GM12878 (cell line): ENCODE results near the gene ANKRD23. TPM values are rescaled to one million over a fixed set of nuclear protein-coding genes. Genes with fewer than 3 reads are reported as not detected.
"Not testable (repeated sequence)": the region's sequence is repeated elsewhere in the genome, so short reads cannot be mapped to it uniquely, and the experiment has no call there.

Experiments used
- ATAC-seq: fragments of 200-7000 bp; cut with Tn5 transposase; 3 replicates; pipeline ENCODE4 v1.9.1; 2020; ENCODE audit warnings: mild to moderate bottlenecking, moderate library complexity
- BruUV-seq: library from RNA; stranded (reverse); fragments of 400-500 nt; replicated peaks from 2 replicates; lab custom pipeline; 2021; lab: Mats Ljungman, UMichigan
- CTCF ChIA-PET: fragments of 300-600 bp; sonication (Branson Sonifier 250); formaldehyde crosslinking; extraction: SDS; loops from one replicate; lab custom pipeline; 2021; ENCODE audit warnings: inconsistent platforms; lab: Yijun Ruan, JAX
- POLR2A ChIA-PET: fragments of 350-600 bp; formaldehyde crosslinking; extraction: SDS; loops from one replicate; lab custom pipeline; 2021; ENCODE audit warnings: inconsistent platforms; lab: Charles Lee
- RAD21 ChIA-PET: fragments of 300-600 bp; sonication (Branson Sonifier 250); formaldehyde crosslinking; loops from one replicate; lab custom pipeline; 2023; ENCODE audit warnings: antibody characterized with exemption; ENCODE audit not compliant: unreplicated experiment; lab: Charles Lee
- SMC1A ChIA-PET: fragments of 300-600 bp; sonication (Branson Sonifier 250); formaldehyde crosslinking; loops from one replicate; lab custom pipeline; 2023; ENCODE audit not compliant: unreplicated experiment, uncharacterized antibody; lab: Charles Lee
- DNase-seq: peaks from one replicate; pipeline ENCODE4 v3.0.0-alpha.2; 2011; ENCODE audit warnings: low read depth, low spot score
- FAIRE-seq: peaks from 3 replicates; lab custom pipeline; 2011; peaks lifted over from hg19 to GRCh38; lab: Jason Lieb, UNC
- H2AFZ ChIP-seq: 2 replicates; pipeline ENCODE4 v1.6.0; 2011; ENCODE audit warnings: low read depth, low read length, control low read depth; ENCODE audit not compliant: control insufficient read depth
- H3K27ac ChIP-seq: 2 replicates; pipeline ENCODE4 v1.5.1; 2011; ENCODE audit warnings: control low read depth; ENCODE audit not compliant: control insufficient read depth, insufficient read depth
- H3K27me3 ChIP-seq, 2 experiments: replicated peaks in 1 of 2; 2 replicates each; pipeline versions ENCODE4 v1.6.0 to v1.6.1; 2011; ENCODE audit warnings: low read length in 1 of 2; ENCODE audit not compliant: control insufficient read depth in 2 of 2, insufficient read depth in 2 of 2
- H3K36me3 ChIP-seq, 2 experiments: 2 replicates each; pipeline ENCODE4 v1.5.1; 2011; ENCODE audit warnings: low read length in 1 of 2; ENCODE audit not compliant: control insufficient read depth in 2 of 2, insufficient read depth in 2 of 2
- H3K4me1 ChIP-seq: 2 replicates; pipeline ENCODE4 v1.6.1; 2011; ENCODE audit warnings: mild to moderate bottlenecking, low read length, moderate library complexity, mixed read lengths; ENCODE audit not compliant: control insufficient read depth, insufficient read depth
- H3K4me2 ChIP-seq: 2 replicates; pipeline ENCODE4 v1.6.0; 2011; ENCODE audit warnings: control low read depth; ENCODE audit not compliant: control insufficient read depth, insufficient read depth
- H3K4me3 ChIP-seq: fragments of 200-600 bp; sonication (generic); 2 replicates; pipeline ENCODE4 v1.5.1; 2016
- H3K79me2 ChIP-seq: 2 replicates; pipeline ENCODE4 v1.6.0; 2011; ENCODE audit warnings: low read length; ENCODE audit not compliant: control insufficient read depth, insufficient read depth
- H3K9ac ChIP-seq: 2 replicates; pipeline ENCODE4 v1.8.0; 2011; ENCODE audit warnings: low read length, control low read depth, mixed read lengths; ENCODE audit not compliant: control insufficient read depth, insufficient read depth
- H3K9me3 ChIP-seq: replicated peaks from 3 replicates; pipeline ENCODE4 v1.5.1; 2011; ENCODE audit warnings: mild to moderate bottlenecking, low read length; ENCODE audit not compliant: control insufficient read depth, insufficient read depth
- H4K20me1 ChIP-seq: 2 replicates; pipeline ENCODE4 v1.6.0; 2011; ENCODE audit not compliant: control insufficient read depth, insufficient read depth
- NFIC ChIP-seq: IDR thresholded peaks from 2 replicates; pipeline ENCODE4 v1.6.1; 2012; ENCODE audit warnings: low read depth, mild to moderate bottlenecking, inconsistent platforms, low read length, moderate library complexity
- WGBS: methylation state at CpG from one replicate; pipeline ENCODE4 v1.1.6; 2016; ENCODE audit warnings: low lambda C conversion rate; ENCODE audit not compliant: insufficient replicate concordance, insufficient coverage; ENCODE audit errors: missing lambda C conversion rate; 5-methylcytosine and 5-hydroxymethylcytosine counted together
- in situ Hi-C: fragments of 300-500 bp; cut with MboI; formaldehyde crosslinking; loops from 9 replicates; pipeline ENCODE4 v1.14.3; 2018; ENCODE audit warnings: mixed read lengths
- intact Hi-C: fragments of 100-400 bp; cut with micrococcal nuclease; formaldehyde crosslinking; loops from one replicate; pipeline ENCODE4 v1.14.2; 2022; ENCODE audit not compliant: unreplicated experiment
- polyA plus RNA-seq, 11 experiments: library from polyadenylated mRNA; depleted of rRNA in 4 of 11; unstranded in 6 of 11; stranded (reverse) in 5 of 11; fragments of >200 nt; fragmentation: Nextera tagmentation in 4 of 11; fragmentation: Illumina TruSeq in 1 of 11; extraction: Ambion mirVana in 4 of 11; extraction: Trizol in 1 of 11; gene quantifications; 1 replicate in 1 of 11; 2 replicates in 10 of 11; pipeline versions ENCODE4 v1.2.1 to v1.2.3, GENCODE V29; 2011 to 2016; ENCODE audit warnings: inconsistent platforms in 2 of 11, missing spikeins in 2 of 11, low read depth in 1 of 11
- total RNA-seq, 4 experiments: library from RNA; depleted of rRNA in 3 of 4; stranded (reverse); fragments of >200 nt in 3 of 4; fragmentation: Illumina TruSeq in 1 of 4; extraction: Trizol in 1 of 4; gene quantifications; 2 replicates each; pipeline versions ENCODE4 v1.2.1 to v1.2.3, GENCODE V29; 2013 to 2021

Gene ANKRD23
- total and polyA plus RNA-seq, 10 of the 15 experiments (the other 5 are each of a cell fraction or from before 2014, with no cell fraction given) = 0.34 to 5.3 (median 2.7) TPM

DNA sequence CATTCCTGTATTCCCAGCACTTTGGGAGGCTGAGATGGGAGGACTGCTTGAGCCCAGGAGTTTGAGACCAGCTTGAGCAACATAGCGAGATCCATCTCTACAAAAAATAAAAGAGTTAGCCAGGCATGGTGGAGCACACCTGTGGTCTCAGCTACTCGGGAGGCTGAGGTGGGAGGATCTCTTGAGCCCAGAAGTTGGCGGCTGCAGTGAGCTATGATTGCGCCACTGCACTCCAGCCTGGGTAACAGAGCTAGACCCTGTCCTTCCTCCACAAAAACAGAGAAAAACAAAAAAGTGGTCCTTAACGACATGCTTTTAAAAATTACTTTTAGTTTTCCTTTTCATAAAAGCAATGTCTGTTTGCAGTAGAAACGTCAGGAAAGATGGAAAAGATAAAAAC, 47.3 kb downstream of the ANKRD23 start:
- SMC1A ChIA-PET = interaction anchor here (1.0 to 1.2 kb wide), 2 partner anchors 9 to 33 kb away, joined by 3 to 4 read pairs; no protein-coding TSS in a partner anchor
- H3K79me2 ChIP-seq, BruUV-seq, H2AFZ ChIP-seq, H3K4me2 ChIP-seq, DNase-seq, RAD21 ChIA-PET, H3K9ac ChIP-seq, intact Hi-C loops, H3K27me3 ChIP-seq, H3K9me3 ChIP-seq, ATAC-seq, H3K4me3 ChIP-seq, FAIRE-seq, H3K27ac ChIP-seq, in situ Hi-C loops, H4K20me1 ChIP-seq, H3K4me1 ChIP-seq: not testable (repeated sequence)
- WGBS = 75% methylated on average over 6 of the region's 6 CpGs
- POLR2A ChIA-PET = interaction anchor here (1.1 kb wide), 1 partner anchor 35 kb away, joined by 3 read pairs; no protein-coding TSS in a partner anchor
- peaks cover 9 to 17% of the 10 kb centered on the region in 2 experiments for H3K36me3 ChIP-seq
- CTCF ChIA-PET = interaction anchor here (0.6 to 1.2 kb wide), 2 partner anchors 33 to 36 kb away, joined by 3 read pairs; partner anchors contain the start of gene CNNM4

DNA sequence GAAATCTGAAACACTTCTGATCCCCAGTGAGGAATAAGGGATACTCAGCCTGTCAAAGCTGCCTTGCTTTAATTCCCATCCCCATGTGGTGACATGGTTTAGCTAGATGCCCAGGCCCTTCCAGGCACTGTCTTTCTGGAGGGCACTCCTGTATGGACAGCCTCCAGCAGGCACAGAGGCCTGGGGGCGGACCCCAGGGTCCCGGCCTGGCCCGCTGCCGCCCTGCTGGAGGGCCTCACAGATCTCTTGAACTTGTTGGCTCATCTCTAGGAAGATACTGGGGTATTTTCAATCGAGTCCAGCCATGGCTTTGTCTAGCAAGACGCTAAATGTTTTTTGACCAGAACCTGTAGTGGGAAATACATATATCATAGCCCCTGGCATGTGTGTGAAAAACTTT, 48.7 kb downstream of the ANKRD23 start:
- intact Hi-C loops (no loop called here), in situ Hi-C loops (no loop called here)
- H4K20me1 ChIP-seq = no peaks in the 10 kb centered on the region
- BruUV-seq = no TSS peak
- SMC1A ChIA-PET = no interaction called here
- H3K4me1 ChIP-seq = no peaks in the 10 kb centered on the region
- H2AFZ ChIP-seq = no peak overlapping the region
- 97% methylated on average over 6 of the region's 6 CpGs for WGBS
- RAD21 ChIA-PET = no interaction called here
- TF ChIP-seq NFIC = no peak
- H3K9ac ChIP-seq = no peak overlapping the region
- H3K4me3 ChIP-seq = no peak overlapping the region
- H3K36me3 ChIP-seq = peaks cover 5 to 13% of the 10 kb centered on the region in 2 experiments; a peak in 3 of 4 replicates
- POLR2A ChIA-PET = interaction anchor here (1.0 kb wide), 1 partner anchor 306 kb away, joined by 3 read pairs; no protein-coding TSS in a partner anchor
- no peaks in the 10 kb centered on the region for H3K27me3 ChIP-seq
- FAIRE-seq = no peak
- H3K27ac ChIP-seq = no peak overlapping the region
- no peak for DNase-seq
- CTCF ChIA-PET = no interaction called here
- ATAC-seq = no peak
- H3K9me3 ChIP-seq = no peaks in the 10 kb centered on the region
- no peak overlapping the region for H3K4me2 ChIP-seq
- H3K79me2 ChIP-seq = no peaks in the 10 kb centered on the region; the same call in 1 of the 2 replicates
